ENCODE measurements around the gene HEPACAM. TPM values are rescaled to one million over a fixed set of nuclear protein-coding genes. Genes with fewer than 3 reads are reported as not detected.

The HEPACAM gene
- total RNA-seq, 1 experiment from 2014 or later, result not detected

DNA sequence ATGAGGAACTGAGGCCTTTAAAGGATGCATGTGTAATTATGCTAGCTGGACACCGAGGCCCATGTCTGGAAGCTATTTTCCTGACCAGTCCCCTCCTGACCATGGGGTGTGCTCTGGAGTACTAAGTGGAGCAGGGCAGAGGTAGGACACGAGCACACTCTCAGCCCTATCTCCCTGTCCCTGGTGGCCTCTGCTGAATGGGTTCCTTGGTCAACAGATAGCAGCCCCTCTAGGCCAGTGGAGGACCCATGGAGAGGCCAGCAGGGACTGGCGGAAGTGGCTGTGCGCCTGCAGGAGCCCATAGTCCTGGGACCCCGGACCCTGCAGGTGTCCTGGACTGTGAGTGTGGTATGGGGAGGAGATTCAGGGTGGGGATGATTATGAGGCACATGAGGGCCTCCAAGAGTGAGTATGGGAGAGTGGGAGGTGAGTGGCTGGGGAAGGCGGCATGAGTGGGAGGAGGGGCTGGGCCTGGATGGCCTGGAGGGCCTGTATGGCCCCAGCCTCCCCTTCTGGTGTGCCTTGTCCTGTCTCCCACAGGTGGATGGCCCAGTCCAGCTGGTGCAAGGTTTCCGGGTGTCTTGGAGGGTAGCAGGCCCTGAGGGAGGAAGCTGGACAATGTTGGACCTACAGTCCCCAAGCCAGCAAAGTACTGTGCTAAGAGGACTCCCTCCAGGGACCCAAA, 61.1 kb downstream of the HEPACAM start:
- Histone ChIP-seq H3K9me3 (ENCODE audit: low read depth, low read length, poor library complexity, severe bottlenecking) (no peaks in the 10 kb centered on the region), H3K27ac (ENCODE audit: low read depth, low read length, poor library complexity, severe bottlenecking) (no peak overlapping the region), H3K4me3 (ENCODE audit: low read depth, low read length, poor library complexity, severe bottlenecking) (no peak overlapping the region), H3K27me3 (replicated peaks; ENCODE audit: insufficient read depth, low read depth, low read length, poor library complexity) (peaks cover 35% of the 10 kb centered on the region), H3K4me1 (ENCODE audit: insufficient read depth, low read length, poor library complexity, severe bottlenecking) (no peaks in the 10 kb centered on the region), H3K36me3 (ENCODE audit: insufficient read depth, low read length, poor library complexity, severe bottlenecking) (no peaks in the 10 kb centered on the region)
- intact Hi-C loops (cut with micrococcal nuclease; ENCODE audit: unreplicated experiment), result no loop called here
- TF ChIP-seq, protein P1, sequence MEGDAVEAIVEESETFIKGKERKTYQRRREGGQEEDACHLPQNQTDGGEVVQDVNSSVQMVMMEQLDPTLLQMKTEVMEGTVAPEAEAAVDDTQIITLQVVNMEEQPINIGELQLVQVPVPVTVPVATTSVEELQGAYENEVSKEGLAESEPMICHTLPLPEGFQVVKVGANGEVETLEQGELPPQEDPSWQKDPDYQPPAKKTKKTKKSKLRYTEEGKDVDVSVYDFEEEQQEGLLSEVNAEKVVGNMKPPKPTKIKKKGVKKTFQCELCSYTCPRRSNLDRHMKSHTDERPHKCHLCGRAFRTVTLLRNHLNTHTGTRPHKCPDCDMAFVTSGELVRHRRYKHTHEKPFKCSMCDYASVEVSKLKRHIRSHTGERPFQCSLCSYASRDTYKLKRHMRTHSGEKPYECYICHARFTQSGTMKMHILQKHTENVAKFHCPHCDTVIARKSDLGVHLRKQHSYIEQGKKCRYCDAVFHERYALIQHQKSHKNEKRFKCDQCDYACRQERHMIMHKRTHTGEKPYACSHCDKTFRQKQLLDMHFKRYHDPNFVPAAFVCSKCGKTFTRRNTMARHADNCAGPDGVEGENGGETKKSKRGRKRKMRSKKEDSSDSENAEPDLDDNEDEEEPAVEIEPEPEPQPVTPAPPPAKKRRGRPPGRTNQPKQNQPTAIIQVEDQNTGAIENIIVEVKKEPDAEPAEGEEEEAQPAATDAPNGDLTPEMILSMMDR (conservative IDR thresholded peaks at IDR 0.05; ENCODE audit: low read depth, low read length), result no peak
- TF ChIP-seq EZH2 (IDR thresholded peaks at IDR 0.05; ENCODE audit: borderline replicate concordance, low read depth, low read length, poor library complexity, severe bottlenecking), result no peak
- DNase-seq (ENCODE audit: low spot score), result no peak
- CTCF ChIA-PET, result no interaction called here
- POLR2A ChIA-PET (ENCODE audit: low non-redundant PET), result no interaction called here
- BruUV-seq (replicated peaks), result no TSS peak

DNA sequence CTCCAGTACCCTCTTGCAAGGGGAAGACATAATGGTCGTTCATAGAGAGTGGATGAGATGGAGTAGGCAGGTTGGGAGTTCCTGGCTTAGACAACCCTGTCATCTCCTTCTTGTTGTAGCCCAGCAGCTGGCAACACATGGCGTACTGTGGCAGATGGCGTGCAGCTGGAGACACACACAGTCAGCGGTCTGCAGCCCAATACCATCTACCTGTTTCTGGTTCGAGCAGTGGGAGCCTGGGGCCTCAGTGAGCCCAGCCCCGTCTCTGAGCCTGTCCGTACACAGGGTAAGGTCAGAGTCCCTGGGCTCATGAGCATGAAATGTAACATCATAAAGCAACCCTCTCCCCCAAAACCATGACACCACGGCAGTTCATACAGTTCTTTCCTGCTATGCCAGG, 61.9 kb downstream of the HEPACAM start:
- no TSS peak for BruUV-seq (replicated peaks)
- Histone ChIP-seq H3K27ac (ENCODE audit: low read depth, low read length, poor library complexity, severe bottlenecking) (no peak overlapping the region), H3K9me3 (ENCODE audit: low read depth, low read length, poor library complexity, severe bottlenecking) (no peaks in the 10 kb centered on the region), H3K36me3 (ENCODE audit: insufficient read depth, low read length, poor library complexity, severe bottlenecking) (no peaks in the 10 kb centered on the region), H3K4me3 (ENCODE audit: low read depth, low read length, poor library complexity, severe bottlenecking) (no peak overlapping the region), H3K4me1 (ENCODE audit: insufficient read depth, low read length, poor library complexity, severe bottlenecking) (no peaks in the 10 kb centered on the region), H3K27me3 (replicated peaks; ENCODE audit: insufficient read depth, low read depth, low read length, poor library complexity) (peaks cover 43% of the 10 kb centered on the region)
- CTCF ChIA-PET, result interaction anchor here (0.6 kb wide), 1 partner anchor 16 kb away, joined by 3 read pairs; no protein-coding TSS in a partner anchor
- TF ChIP-seq, protein P1 (conservative IDR thresholded peaks at IDR 0.05; ENCODE audit: low read depth, low read length), result no peak
- TF ChIP-seq EZH2 (IDR thresholded peaks at IDR 0.05; ENCODE audit: borderline replicate concordance, low read depth, low read length, poor library complexity, severe bottlenecking), result no peak
- POLR2A ChIA-PET (ENCODE audit: low non-redundant PET), result no interaction called here
- DNase-seq (ENCODE audit: low spot score), result no peak
- intact Hi-C loops (cut with micrococcal nuclease; ENCODE audit: unreplicated experiment), result no loop called here

DNA sequence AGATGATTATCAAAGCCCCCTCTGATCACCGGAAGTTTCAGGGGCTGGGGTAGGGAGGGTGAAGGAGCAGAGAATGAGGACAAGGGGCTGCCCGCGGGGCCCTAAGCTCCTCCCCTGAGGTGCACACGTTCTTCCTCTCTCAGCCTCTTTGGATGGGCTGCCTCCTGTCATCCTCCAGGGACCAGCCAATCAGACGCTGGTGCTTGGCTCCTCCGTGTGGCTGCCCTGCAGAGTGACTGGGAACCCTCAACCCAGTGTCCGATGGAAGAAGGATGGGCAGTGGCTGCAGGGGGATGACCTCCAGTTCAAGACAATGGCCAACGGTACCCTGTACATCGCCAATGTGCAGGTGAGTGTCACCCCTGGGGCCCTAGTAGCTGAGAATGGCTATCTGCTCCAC, 63.1 kb downstream of the HEPACAM start:
- CTCF ChIA-PET, result interaction anchor here (0.7 kb wide), 1 partner anchor 202 kb away, joined by 3 read pairs; no protein-coding TSS in a partner anchor
- H3K27ac ChIP-seq (ENCODE audit: low read depth, low read length, poor library complexity, severe bottlenecking), result no peak overlapping the region
- H3K27me3 ChIP-seq (replicated peaks; ENCODE audit: insufficient read depth, low read depth, low read length, poor library complexity), result peaks cover 55% of the 10 kb centered on the region
- no peaks in the 10 kb centered on the region for H3K9me3 ChIP-seq (ENCODE audit: low read depth, low read length, poor library complexity, severe bottlenecking)
- intact Hi-C loops (cut with micrococcal nuclease; ENCODE audit: unreplicated experiment), result no loop called here
- no peak for DNase-seq (ENCODE audit: low spot score)
- H3K4me3 ChIP-seq (ENCODE audit: low read depth, low read length, poor library complexity, severe bottlenecking), result no peak overlapping the region
- TF ChIP-seq, protein P1 (conservative IDR thresholded peaks at IDR 0.05; ENCODE audit: low read depth, low read length), result no peak
- no peak for TF ChIP-seq EZH2 (IDR thresholded peaks at IDR 0.05; ENCODE audit: borderline replicate concordance, low read depth, low read length, poor library complexity, severe bottlenecking)
- no TSS peak for BruUV-seq (replicated peaks)
- no peaks in the 10 kb centered on the region for H3K36me3 ChIP-seq (ENCODE audit: insufficient read depth, low read length, poor library complexity, severe bottlenecking)
- H3K4me1 ChIP-seq (ENCODE audit: insufficient read depth, low read length, poor library complexity, severe bottlenecking), result no peaks in the 10 kb centered on the region
- POLR2A ChIA-PET (ENCODE audit: low non-redundant PET), result no interaction called here
